NT2/D1 (cell line): ENCODE data around the gene RAC2.
"Not testable (repeated sequence)": the region's sequence is repeated elsewhere in the genome, so short reads cannot be mapped to it uniquely, and the experiment has no call there.

ENCODE experiments used
- DNase-seq: peaks from one replicate; pipeline ENCODE4 v3.0.0-alpha.2; 2011; ENCODE audit warnings: low read depth, low spot score
- H3K27me3 ChIP-seq: 2 replicates; pipeline ENCODE4 v1.6.0; 2011; ENCODE audit warnings: mild to moderate bottlenecking; ENCODE audit not compliant: insufficient read length, insufficient read depth
- H3K36me3 ChIP-seq: 2 replicates; pipeline ENCODE4 v1.6.1; 2011; ENCODE audit warnings: mild to moderate bottlenecking, low read length, mixed read lengths; ENCODE audit not compliant: insufficient read depth, insufficient read length
- H3K4me1 ChIP-seq: 2 replicates; pipeline ENCODE4 v1.5.1; 2011; ENCODE audit not compliant: insufficient read depth, insufficient read length
- H3K4me3 ChIP-seq: 2 replicates; pipeline ENCODE4 v1.5.1; 2011; ENCODE audit warnings: low read depth; ENCODE audit not compliant: insufficient read length
- H3K9ac ChIP-seq: 2 replicates; pipeline ENCODE4 v1.6.0; 2011; ENCODE audit warnings: low read depth; ENCODE audit not compliant: insufficient read length
- H3K9me3 ChIP-seq: 2 replicates; pipeline ENCODE4 v1.5.1; 2011; ENCODE audit warnings: mild to moderate bottlenecking, low read length; ENCODE audit not compliant: insufficient read depth
- SUZ12 ChIP-seq: IDR thresholded peaks from 2 replicates; pipeline ENCODE4 v1.6.1; 2011; ENCODE audit not compliant: insufficient read length, insufficient read depth; ENCODE audit errors: extremely low read depth
- YY1 ChIP-seq: IDR thresholded peaks from 2 replicates; pipeline ENCODE4 v1.6.1; 2011; ENCODE audit not compliant: insufficient read length, insufficient read depth
- ZNF274 ChIP-seq: IDR thresholded peaks from 2 replicates; pipeline ENCODE4 v1.6.1; 2011; ENCODE audit warnings: mild to moderate bottlenecking, low read depth, low read length

Gene RAC2

GRCh38 chr22:37254209-37254866 lies 10.3 kb upstream of the RAC2 start:
- no peak for DNase-seq
- Histone ChIP-seq H3K9me3 (no peaks in the 10 kb centered on the region), H3K9ac (no peak overlapping the region), H3K4me1 (no peaks in the 10 kb centered on the region), H3K4me3 (no peak overlapping the region), H3K36me3 (no peaks in the 10 kb centered on the region), H3K27me3 (peaks cover 6% of the 10 kb centered on the region)
- TF ChIP-seq YY1: no peak
- no peak for TF ChIP-seq SUZ12
- TF ChIP-seq ZNF274: no peak

- Histone ChIP-seq H3K9me3 (no peaks in the 10 kb centered on the region), H3K4me1 (no peaks in the 10 kb centered on the region), H3K9ac (no peak overlapping the region), H3K36me3 (no peaks in the 10 kb centered on the region), H3K4me3 (no peak overlapping the region), H3K27me3 (no peaks in the 10 kb centered on the region)
- DNase-seq: no peak
- TF ChIP-seq SUZ12 (no peak), YY1 (no peak), ZNF274 (no peak)
Measured at GRCh38 chr22:37253126-37253660, 9.1 kb upstream of the RAC2 start.

GRCh38 chr22:37251836-37252235 lies 7.8 kb upstream of the RAC2 start:
- not testable (repeated sequence) for H3K27me3 ChIP-seq, H3K9ac ChIP-seq, H3K4me3 ChIP-seq, H3K9me3 ChIP-seq, DNase-seq, H3K36me3 ChIP-seq, H3K4me1 ChIP-seq

- H3K27me3 ChIP-seq: no peaks in the 10 kb centered on the region
- no peak overlapping the region for H3K9ac ChIP-seq
- no peak for DNase-seq
- H3K9me3 ChIP-seq: no peaks in the 10 kb centered on the region
- peaks cover 3% of the 10 kb centered on the region for H3K4me1 ChIP-seq
- H3K4me3 ChIP-seq: no peak overlapping the region
- TF ChIP-seq SUZ12: no peak
- TF ChIP-seq YY1: no peak
- no peak for TF ChIP-seq ZNF274
- H3K36me3 ChIP-seq: no peaks in the 10 kb centered on the region
Measured at GRCh38 chr22:37249986-37250385, 5.9 kb upstream of the RAC2 start.

- Histone ChIP-seq H3K4me3 (no peak overlapping the region), H3K9ac (no peak overlapping the region), H3K9me3 (no peaks in the 10 kb centered on the region), H3K27me3 (no peaks in the 10 kb centered on the region), H3K4me1 (peaks cover 11% of the 10 kb centered on the region), H3K36me3 (no peaks in the 10 kb centered on the region)
- TF ChIP-seq YY1 (no peak), SUZ12 (no peak), ZNF274 (no peak)
- DNase-seq: no peak
Measured at GRCh38 chr22:37248251-37248650, 4.2 kb upstream of the RAC2 start.

- H3K36me3 ChIP-seq: no peaks in the 10 kb centered on the region
- no peaks in the 10 kb centered on the region for H3K9me3 ChIP-seq
- H3K4me1 ChIP-seq: peaks cover 24% of the 10 kb centered on the region
- H3K9ac ChIP-seq: no peak overlapping the region
- DNase-seq: no peak
- TF ChIP-seq ZNF274 (no peak), SUZ12 (no peak), YY1 (no peak)
- H3K4me3 ChIP-seq: no peak overlapping the region
- no peaks in the 10 kb centered on the region for H3K27me3 ChIP-seq
Measured at GRCh38 chr22:37245740-37246139, 1.7 kb upstream of the RAC2 start.

GRCh38 chr22:37244922-37245722 lies 1.1 kb upstream of the RAC2 start:
- Histone ChIP-seq H3K4me1 (peaks cover 24% of the 10 kb centered on the region), H3K9me3 (no peaks in the 10 kb centered on the region), H3K4me3 (no peak overlapping the region), H3K27me3 (no peaks in the 10 kb centered on the region), H3K36me3 (no peaks in the 10 kb centered on the region), H3K9ac (peak overlapping the region; percentile 10)
- TF ChIP-seq YY1: no peak
- no peak for TF ChIP-seq SUZ12
- no peak for TF ChIP-seq ZNF274
- DNase-seq: no peak
